Ectodermal cell (in vitro differentiated cells): ENCODE results near the gene FHL2. TPM values are rescaled to one million over a fixed set of nuclear protein-coding genes. Genes with fewer than 3 reads are reported as not detected.
A peak's percentile ranks its signal among the peaks of the same experiment; 100 is the strongest.

Experiments used
- H3K27ac ChIP-seq: 2 replicates; pipeline ENCODE4 v1.7.0; 2013; ENCODE audit warnings: mild to moderate bottlenecking, low read depth, low read length; ENCODE audit not compliant: insufficient read depth, poor library complexity, severe bottlenecking
- H3K27me3 ChIP-seq: 2 replicates; pipeline ENCODE4 v1.7.0; 2013; ENCODE audit warnings: mild to moderate bottlenecking, low read length; ENCODE audit not compliant: insufficient read depth, control insufficient read depth, poor library complexity, severe bottlenecking
- H3K36me3 ChIP-seq: one replicate; pipeline ENCODE4 v1.7.0; 2013; ENCODE audit warnings: low read length; ENCODE audit not compliant: control insufficient read depth, insufficient read depth
- H3K4me1 ChIP-seq: one replicate; pipeline ENCODE4 v1.7.0; 2013; ENCODE audit warnings: low read length; ENCODE audit not compliant: control insufficient read depth, insufficient read depth
- H3K4me3 ChIP-seq: 2 replicates; pipeline ENCODE4 v1.7.0; 2013; ENCODE audit warnings: low read depth, low read length, control low read depth; ENCODE audit not compliant: insufficient read depth
- H3K9me3 ChIP-seq: 2 replicates; pipeline ENCODE4 v1.7.0; 2013; ENCODE audit warnings: mild to moderate bottlenecking, low read length, moderate library complexity; ENCODE audit not compliant: control insufficient read depth
- WGBS, 2 experiments: methylation state at CpG; one replicate each; pipeline ENCODE4 v1.1.7; 2013; ENCODE audit warnings: missing lambda C conversion rate in 2 of 2; 5-methylcytosine and 5-hydroxymethylcytosine counted together
- polyA plus RNA-seq, 4 experiments: library from polyadenylated mRNA; stranded (reverse); fragments of 50-300 nt; gene quantifications; one replicate each; pipeline ENCODE4 v1.2.3, GENCODE V29; 2013

FHL2 gene
- 13.2 TPM for polyA plus RNA-seq (2013, experiment 1 of 4)
- 17.1 TPM for polyA plus RNA-seq (2013, experiment 2 of 4)
- polyA plus RNA-seq (2013, experiment 3 of 4): 16.7 TPM
- polyA plus RNA-seq (2013, experiment 4 of 4): 17.5 TPM

DNA sequence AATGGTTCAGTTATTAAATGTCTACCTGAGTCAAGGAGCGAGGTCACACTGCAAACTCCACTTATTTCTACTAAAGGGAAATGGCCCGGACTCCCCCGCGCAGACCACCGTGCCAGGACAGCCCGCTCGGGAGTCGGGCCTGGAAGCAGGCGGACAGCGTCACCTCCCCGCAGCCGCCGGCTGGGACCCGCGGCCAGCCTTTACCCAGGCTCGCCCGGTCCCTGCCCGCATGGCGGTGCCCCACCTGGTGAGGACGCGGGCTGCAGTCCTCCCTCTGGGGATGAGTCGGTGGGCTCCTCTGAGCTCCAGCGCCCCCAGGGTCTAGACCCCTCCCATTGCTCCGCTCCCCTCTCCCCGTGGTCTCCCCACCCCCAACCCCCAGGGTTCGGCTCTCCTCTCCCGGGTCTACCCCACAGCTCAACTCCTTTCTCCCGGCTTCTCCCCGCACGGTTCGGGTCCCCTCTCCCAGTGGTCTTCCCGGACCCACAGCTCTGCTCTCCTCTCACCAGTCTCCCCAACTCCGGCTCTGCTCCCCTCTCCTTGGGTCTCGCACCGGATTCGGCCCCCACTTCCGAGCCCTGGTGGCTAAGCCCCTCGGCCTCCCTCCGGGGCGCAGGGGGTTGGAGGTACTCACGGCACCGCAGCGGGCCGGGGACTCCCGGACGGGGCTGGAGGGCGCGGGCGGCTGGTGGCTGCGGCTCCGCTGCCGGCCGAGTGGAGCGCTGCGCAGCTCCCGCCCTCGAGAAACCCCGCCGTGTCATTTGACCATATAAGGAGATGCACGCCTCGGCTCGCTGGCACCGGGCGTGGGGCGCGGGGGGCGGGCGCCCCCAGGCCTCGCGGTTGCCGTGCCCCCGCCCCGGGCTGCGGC is at the start of gene FHL2:
TSS of gene FHL2 (minus strand) at position 716 of the 871 bp plus-strand sequence. CDS start 12,535 bp downstream, outside the sequence.
- H3K36me3 ChIP-seq: no peaks in the 10 kb centered on the region
- H3K27ac ChIP-seq: no peak within 1 kb of the TSS
- H3K9me3 ChIP-seq: no peaks in the 10 kb centered on the region
- H3K27me3 ChIP-seq: peaks cover 12% of the 10 kb centered on the region
- 0% methylated on average over 74 of the region's 74 CpGs for WGBS, 2 experiments
- H3K4me1 ChIP-seq: peaks cover 7% of the 10 kb centered on the region
- H3K4me3 ChIP-seq: peak within 1 kb of the TSS; percentile 88

DNA sequence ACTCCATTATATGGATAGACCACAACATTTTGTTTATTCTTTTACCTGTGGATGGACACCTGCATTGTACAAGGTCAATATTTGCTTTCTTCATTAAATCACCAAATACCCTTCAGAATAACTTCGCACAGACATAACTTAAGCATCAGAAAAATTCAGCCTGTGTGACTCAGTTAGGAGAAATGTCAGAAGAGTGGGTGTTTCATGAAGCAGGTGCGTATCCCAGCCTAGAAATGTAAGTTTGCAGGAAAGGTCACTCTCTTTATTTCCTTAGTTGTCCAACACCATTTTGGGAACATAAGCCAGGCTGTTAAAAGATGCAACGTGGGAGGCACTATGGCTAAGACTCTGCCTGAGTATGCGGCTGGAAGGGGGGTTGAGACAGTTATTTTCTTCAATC is 48.6 kb upstream of the FHL2 start:
- 95% methylated on average over 4 of the region's 4 CpGs for WGBS, 2 experiments
- H3K27ac ChIP-seq: no peak overlapping the region

GRCh38 chr2:105446501-105446900 is 47.6 kb upstream of the FHL2 start:
- Histone ChIP-seq H3K27me3 (no peaks in the 10 kb centered on the region), H3K4me1 (peaks cover 3% of the 10 kb centered on the region), H3K27ac (no peak overlapping the region), H3K36me3 (no peaks in the 10 kb centered on the region), H3K9me3 (no peaks in the 10 kb centered on the region), H3K4me3 (no peak overlapping the region)
- WGBS, 2 experiments: 94 to 97% methylated on average over 6 of the region's 6 CpGs

More for the DNA sequence above, 48.6 kb upstream of the FHL2 start:
- Histone ChIP-seq H3K36me3 (no peaks in the 10 kb centered on the region), H3K9me3 (no peaks in the 10 kb centered on the region), H3K27me3 (no peaks in the 10 kb centered on the region), H3K4me1 (no peaks in the 10 kb centered on the region), H3K4me3 (no peak overlapping the region)

DNA sequence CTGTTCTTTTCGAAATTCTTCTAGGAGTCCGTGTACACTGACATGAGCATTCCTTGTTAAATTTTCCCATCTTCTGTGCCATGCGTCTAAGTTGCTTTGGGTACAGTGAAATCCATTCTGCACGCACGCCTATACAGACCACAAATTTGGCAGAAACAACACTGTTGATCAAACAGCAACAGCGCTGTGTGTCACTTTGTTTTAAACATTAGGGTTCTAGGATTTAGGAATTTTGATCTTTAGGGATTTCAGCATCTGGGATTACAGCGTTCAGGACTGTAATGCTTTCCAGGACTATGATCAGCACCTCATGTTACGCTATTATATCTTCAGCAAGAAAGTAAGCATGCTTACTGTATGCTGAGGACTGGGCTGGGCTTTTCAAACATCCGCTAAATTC is 47.1 kb upstream of the FHL2 start:
- H3K27me3 ChIP-seq: no peaks in the 10 kb centered on the region
- no peak overlapping the region for H3K4me3 ChIP-seq
- WGBS, 2 experiments: 95 to 97% methylated on average over 9 of the region's 9 CpGs
- H3K27ac ChIP-seq: no peak overlapping the region
- H3K9me3 ChIP-seq: no peaks in the 10 kb centered on the region
- peaks cover 8% of the 10 kb centered on the region for H3K4me1 ChIP-seq
- H3K36me3 ChIP-seq: no peaks in the 10 kb centered on the region

- H3K4me3 ChIP-seq: no peak overlapping the region
- WGBS, 2 experiments: 82 to 100% methylated on average over 2 to 3 of the region's 5 CpGs
- no peaks in the 10 kb centered on the region for H3K27me3 ChIP-seq
- no peaks in the 10 kb centered on the region for H3K36me3 ChIP-seq
- no peak overlapping the region for H3K27ac ChIP-seq
- no peaks in the 10 kb centered on the region for H3K9me3 ChIP-seq
- peaks cover 12% of the 10 kb centered on the region for H3K4me1 ChIP-seq
Measured at GRCh38 chr2:105445498-105445897, 46.6 kb upstream of the FHL2 start.

DNA sequence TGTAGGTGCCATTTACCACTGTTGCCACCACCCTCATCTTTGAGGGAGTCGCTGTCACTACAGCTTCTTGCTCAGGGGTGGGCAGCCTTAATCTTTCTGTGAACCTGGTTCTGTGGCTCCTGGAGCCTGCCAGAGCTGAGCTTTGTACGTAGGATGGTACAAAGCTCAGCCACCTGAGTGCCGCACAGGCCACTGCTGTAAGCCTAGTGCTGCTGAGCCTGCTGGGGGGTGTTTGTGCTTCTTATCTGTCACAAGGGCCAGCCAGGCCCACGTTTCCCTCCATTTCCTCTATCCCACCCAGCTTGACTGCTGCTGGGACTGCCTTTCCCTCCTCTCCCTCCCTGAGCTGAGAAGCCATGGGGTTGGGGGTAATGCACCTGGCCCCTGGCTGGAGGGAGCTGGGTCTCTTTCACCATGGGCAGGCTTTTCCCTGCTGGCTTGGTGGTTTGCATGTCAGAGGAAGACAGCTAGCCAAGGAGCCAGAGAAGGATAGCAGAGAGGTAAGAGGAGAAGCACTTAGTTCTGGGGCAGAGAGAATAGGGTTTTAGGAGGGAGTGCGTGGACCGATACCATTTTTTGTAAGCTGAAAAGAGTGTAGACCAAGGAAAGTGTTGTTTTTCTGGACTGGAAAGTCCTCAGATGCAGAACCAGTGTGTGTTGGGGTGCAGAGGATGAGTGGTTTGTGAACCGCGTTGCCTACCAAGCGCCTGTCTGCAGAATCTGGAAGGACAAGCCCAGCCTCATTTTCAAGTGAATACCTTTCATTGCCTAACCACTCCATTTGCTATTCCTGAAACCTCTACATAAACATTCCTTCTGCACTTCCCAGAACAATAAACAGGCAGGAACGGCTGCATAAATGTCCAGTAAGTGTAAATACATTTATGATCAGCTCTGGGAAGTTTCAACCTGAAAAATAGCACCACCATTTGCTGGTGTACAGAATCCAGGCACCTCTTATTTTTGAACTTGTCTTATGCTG is 45.1 kb upstream of the FHL2 start:
- Histone ChIP-seq H3K36me3 (no peaks in the 10 kb centered on the region), H3K9me3 (no peaks in the 10 kb centered on the region), H3K27me3 (no peaks in the 10 kb centered on the region), H3K27ac (no peak overlapping the region), H3K4me3 (no peak overlapping the region), H3K4me1 (peaks cover 12% of the 10 kb centered on the region)
- WGBS, 2 experiments: 79 to 80% methylated on average over 10 of the region's 10 CpGs

GRCh38 chr2:105442721-105443120 is 43.9 kb upstream of the FHL2 start:
- Histone ChIP-seq H3K36me3 (no peaks in the 10 kb centered on the region), H3K27me3 (no peaks in the 10 kb centered on the region), H3K4me1 (peaks cover 12% of the 10 kb centered on the region), H3K9me3 (no peaks in the 10 kb centered on the region), H3K4me3 (no peak overlapping the region), H3K27ac (no peak overlapping the region)
- WGBS, 2 experiments: 96% methylated on average over 5 of the region's 5 CpGs

DNA sequence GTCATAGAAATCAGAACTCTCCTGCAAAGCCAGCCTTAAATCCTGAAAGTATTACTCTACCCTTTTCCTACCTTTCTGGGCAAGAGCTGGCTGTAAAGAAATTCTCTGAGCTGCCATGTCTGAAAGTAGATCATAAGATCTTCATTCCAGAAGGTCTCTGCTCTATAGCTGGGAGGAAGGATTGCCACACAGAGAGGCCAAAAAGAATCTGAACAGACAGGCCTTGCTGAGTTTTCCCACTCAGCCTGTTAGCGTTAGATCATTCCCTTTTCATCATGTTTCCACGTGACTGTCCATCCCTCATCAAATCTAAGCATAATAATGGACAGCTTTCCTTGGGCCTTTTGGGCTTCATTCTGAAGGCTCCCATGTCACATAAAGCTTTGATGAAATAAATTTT is 43.2 kb upstream of the FHL2 start:
- peaks cover 12% of the 10 kb centered on the region for H3K4me1 ChIP-seq
- no peak overlapping the region for H3K27ac ChIP-seq
- no peak overlapping the region for H3K4me3 ChIP-seq
- H3K27me3 ChIP-seq: no peaks in the 10 kb centered on the region
- 92 to 96% methylated on average over 2 of the region's 2 CpGs for WGBS, 2 experiments
- H3K36me3 ChIP-seq: no peaks in the 10 kb centered on the region
- no peaks in the 10 kb centered on the region for H3K9me3 ChIP-seq

DNA sequence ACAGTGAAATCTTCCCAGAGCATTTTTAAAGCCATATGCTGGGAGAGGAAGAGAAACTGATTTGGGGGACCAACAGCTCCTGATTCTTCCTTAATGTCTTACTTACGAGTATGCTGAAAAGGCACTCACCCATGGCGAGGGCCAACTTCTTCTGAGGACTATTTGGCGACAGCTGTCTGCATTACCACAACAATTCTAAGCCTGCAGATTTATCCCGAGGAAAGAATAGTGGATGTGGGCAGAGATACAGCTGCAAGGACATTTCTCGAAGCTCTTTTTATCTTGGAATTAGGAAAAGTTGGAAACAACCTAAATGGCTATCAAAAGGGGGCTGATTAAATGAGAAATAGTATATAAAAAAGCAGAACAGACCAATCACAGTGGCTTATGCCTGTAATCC is 40.3 kb upstream of the FHL2 start:
- Histone ChIP-seq H3K9me3 (no peaks in the 10 kb centered on the region), H3K36me3 (no peaks in the 10 kb centered on the region), H3K27ac (no peak overlapping the region), H3K27me3 (no peaks in the 10 kb centered on the region), H3K4me1 (peaks cover 12% of the 10 kb centered on the region), H3K4me3 (no peak overlapping the region)
- 51 to 58% methylated on average over 5 of the region's 5 CpGs for WGBS, 2 experiments
